Measurements from ENCODE around the gene USP26. TPM values are rescaled to one million over a fixed set of nuclear protein-coding genes. Genes with fewer than 3 reads are reported as not detected.
"Not testable (repeated sequence)": the region's sequence is repeated elsewhere in the genome, so short reads cannot be mapped to it uniquely, and the experiment has no call there.

The USP26 gene
- total RNA-seq, 2 experiments from 2014 or later, result not detected

- no TSS peak for BruUV-seq (replicated peaks)
- CTCF ChIA-PET (ENCODE audit: unreplicated experiment), result no interaction called here
- no peaks in the 10 kb centered on the region for H4K20me1 ChIP-seq (ENCODE audit: insufficient read depth, low read length)
- POLR2A ChIA-PET, result no interaction called here
- no peaks in the 10 kb centered on the region for H3K4me1 ChIP-seq (ENCODE audit: insufficient read depth, low read length, poor library complexity, severe bottlenecking)
- no peak overlapping the region for H3K4me3 ChIP-seq (ENCODE audit: low read depth, low read length, poor library complexity, severe bottlenecking)
- no peak overlapping the region for H2AFZ ChIP-seq (ENCODE audit: low read length)
- no peaks in the 10 kb centered on the region for H3K36me3 ChIP-seq (ENCODE audit: insufficient read depth, low read length)
- DNase-seq (ENCODE audit: low spot score), result no peak
- TF ChIP-seq, protein P1, sequence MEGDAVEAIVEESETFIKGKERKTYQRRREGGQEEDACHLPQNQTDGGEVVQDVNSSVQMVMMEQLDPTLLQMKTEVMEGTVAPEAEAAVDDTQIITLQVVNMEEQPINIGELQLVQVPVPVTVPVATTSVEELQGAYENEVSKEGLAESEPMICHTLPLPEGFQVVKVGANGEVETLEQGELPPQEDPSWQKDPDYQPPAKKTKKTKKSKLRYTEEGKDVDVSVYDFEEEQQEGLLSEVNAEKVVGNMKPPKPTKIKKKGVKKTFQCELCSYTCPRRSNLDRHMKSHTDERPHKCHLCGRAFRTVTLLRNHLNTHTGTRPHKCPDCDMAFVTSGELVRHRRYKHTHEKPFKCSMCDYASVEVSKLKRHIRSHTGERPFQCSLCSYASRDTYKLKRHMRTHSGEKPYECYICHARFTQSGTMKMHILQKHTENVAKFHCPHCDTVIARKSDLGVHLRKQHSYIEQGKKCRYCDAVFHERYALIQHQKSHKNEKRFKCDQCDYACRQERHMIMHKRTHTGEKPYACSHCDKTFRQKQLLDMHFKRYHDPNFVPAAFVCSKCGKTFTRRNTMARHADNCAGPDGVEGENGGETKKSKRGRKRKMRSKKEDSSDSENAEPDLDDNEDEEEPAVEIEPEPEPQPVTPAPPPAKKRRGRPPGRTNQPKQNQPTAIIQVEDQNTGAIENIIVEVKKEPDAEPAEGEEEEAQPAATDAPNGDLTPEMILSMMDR (conservative IDR thresholded peaks at IDR 0.05; ENCODE audit: low read length), result 0 out of 2 replicates have a peak, but pooled peaks have one; percentile 19
- no peak for TF ChIP-seq EZH2phosphoT487 (IDR thresholded peaks at IDR 0.05; ENCODE audit: borderline replicate concordance, low read depth, low read length)
- H3K4me2 ChIP-seq (ENCODE audit: low read length), result no peak overlapping the region
- no peak overlapping the region for H3K27ac ChIP-seq (ENCODE audit: low read depth, low read length, poor library complexity, severe bottlenecking)
- H3K9me2 ChIP-seq (ENCODE audit: insufficient read depth, low read length), result no peaks in the 10 kb centered on the region
- intact Hi-C loops (cut with micrococcal nuclease; ENCODE audit: unreplicated experiment), result no loop called here
- no peaks in the 10 kb centered on the region for H3K79me2 ChIP-seq (ENCODE audit: insufficient read depth, low read depth, low read length)
- no peaks in the 10 kb centered on the region for H3K9me3 ChIP-seq (ENCODE audit: low read length)
Measured at GRCh38 chrX:133045986-133046385, 50.9 kb downstream of the USP26 start.

- BruUV-seq (replicated peaks); H3K27ac ChIP-seq (ENCODE audit: low read depth, low read length, poor library complexity, severe bottlenecking); H3K79me2 ChIP-seq (ENCODE audit: insufficient read depth, low read depth, low read length); H3K9me3 ChIP-seq (ENCODE audit: low read length); H3K4me2 ChIP-seq (ENCODE audit: low read length); POLR2A ChIA-PET; H3K4me1 ChIP-seq (ENCODE audit: insufficient read depth, low read length, poor library complexity, severe bottlenecking); H3K4me3 ChIP-seq (ENCODE audit: low read depth, low read length, poor library complexity, severe bottlenecking); H3K9me2 ChIP-seq (ENCODE audit: insufficient read depth, low read length); H2AFZ ChIP-seq (ENCODE audit: low read length); intact Hi-C loops (cut with micrococcal nuclease; ENCODE audit: unreplicated experiment); H3K36me3 ChIP-seq (ENCODE audit: insufficient read depth, low read length); H4K20me1 ChIP-seq (ENCODE audit: insufficient read depth, low read length); CTCF ChIA-PET (ENCODE audit: unreplicated experiment); DNase-seq (ENCODE audit: low spot score): not testable (repeated sequence)
Measured at GRCh38 chrX:133044145-133044786, 52.6 kb downstream of the USP26 start.

DNA sequence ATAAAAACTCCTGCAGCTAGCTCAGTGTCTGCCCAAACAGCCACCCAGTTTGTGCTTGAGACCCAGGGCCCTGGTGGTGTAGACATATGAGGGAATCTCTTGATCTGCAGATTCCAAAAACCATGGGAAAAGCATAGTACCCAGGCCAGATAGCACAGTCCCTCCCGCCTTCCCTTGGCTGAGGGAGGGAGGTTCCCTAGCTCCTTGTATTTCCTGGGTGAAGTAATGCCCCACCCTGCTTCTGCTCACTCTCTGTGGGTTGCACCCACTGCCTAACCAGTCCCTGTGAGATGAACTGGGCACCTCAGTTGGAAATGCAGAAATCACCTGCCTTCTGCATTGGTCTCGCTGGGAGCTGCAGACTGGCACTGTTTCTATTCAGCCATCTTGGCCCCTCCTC is 54.6 kb downstream of the USP26 start:
- BruUV-seq (replicated peaks), result no TSS peak
- H3K4me2 ChIP-seq (ENCODE audit: low read length), result no peak overlapping the region
- no peaks in the 10 kb centered on the region for H3K9me3 ChIP-seq (ENCODE audit: low read length)
- no peaks in the 10 kb centered on the region for H3K79me2 ChIP-seq (ENCODE audit: insufficient read depth, low read depth, low read length)
- POLR2A ChIA-PET, result no interaction called here
- DNase-seq (ENCODE audit: low spot score), result no peak
- H3K27ac ChIP-seq (ENCODE audit: low read depth, low read length, poor library complexity, severe bottlenecking), result no peak overlapping the region
- no peak for TF ChIP-seq EZH2phosphoT487 (IDR thresholded peaks at IDR 0.05; ENCODE audit: borderline replicate concordance, low read depth, low read length)
- TF ChIP-seq, protein P1 (conservative IDR thresholded peaks at IDR 0.05; ENCODE audit: low read length), result no peak
- CTCF ChIA-PET (ENCODE audit: unreplicated experiment), result no interaction called here
- no peaks in the 10 kb centered on the region for H3K36me3 ChIP-seq (ENCODE audit: insufficient read depth, low read length)
- no peak overlapping the region for H3K4me3 ChIP-seq (ENCODE audit: low read depth, low read length, poor library complexity, severe bottlenecking)
- H4K20me1 ChIP-seq (ENCODE audit: insufficient read depth, low read length), result no peaks in the 10 kb centered on the region
- no peaks in the 10 kb centered on the region for H3K9me2 ChIP-seq (ENCODE audit: insufficient read depth, low read length)
- intact Hi-C loops (cut with micrococcal nuclease; ENCODE audit: unreplicated experiment), result no loop called here
- H3K4me1 ChIP-seq (ENCODE audit: insufficient read depth, low read length, poor library complexity, severe bottlenecking), result no peaks in the 10 kb centered on the region
- H2AFZ ChIP-seq (ENCODE audit: low read length), result no peak overlapping the region

Measured in OCI-LY7 (cell line).